ENCODE results near the gene PIK3CB. TPM values are rescaled to one million over a fixed set of nuclear protein-coding genes. Genes with fewer than 3 reads are reported as not detected.

PIK3CB gene
- total and polyA plus RNA-seq, 10 of the 15 experiments (the other 5 are each of a cell fraction or from before 2014, with no cell fraction given), result 5.0 to 18.4 (median 10.4) TPM

DNA sequence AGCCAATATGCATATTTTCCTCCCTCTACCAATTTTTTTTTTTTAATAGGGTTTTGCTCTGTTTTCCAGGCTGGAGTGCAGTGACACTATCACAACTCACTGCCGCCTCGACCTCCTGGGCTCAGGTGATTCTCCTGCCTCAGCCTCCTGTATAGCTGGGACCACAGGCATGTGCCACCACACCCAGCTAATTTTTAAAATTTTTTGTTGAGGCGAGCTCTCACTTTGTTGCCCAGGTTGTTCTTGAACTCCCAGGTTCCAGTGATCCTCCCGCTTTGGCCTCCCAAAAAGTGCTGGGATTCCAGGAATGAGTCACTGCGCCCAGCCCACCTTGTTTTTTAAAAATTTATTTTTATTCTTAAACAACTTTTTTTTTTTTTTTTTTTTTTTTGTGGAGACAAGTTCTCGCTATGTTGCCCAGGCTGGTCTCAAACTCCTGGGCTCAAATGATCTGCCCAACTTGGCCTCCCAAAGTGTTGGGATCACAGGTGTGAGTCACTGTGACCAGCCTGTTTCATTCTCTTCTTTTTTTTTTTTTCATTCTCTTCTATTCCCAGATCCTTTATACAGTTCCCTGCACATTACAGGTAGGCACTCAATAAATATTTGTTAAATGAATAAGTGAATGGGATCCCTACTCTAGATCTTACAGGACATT is 40.5 kb upstream of the PIK3CB start:
- Histone ChIP-seq H3K9ac (ENCODE audit: control insufficient read depth, insufficient read depth, low read length) (no peak overlapping the region), H3K79me2 (ENCODE audit: control insufficient read depth, insufficient read depth, low read length) (no peaks in the 10 kb centered on the region), H3K4me3 (no peak overlapping the region), H3K27ac (ENCODE audit: control insufficient read depth, insufficient read depth) (no peak overlapping the region), H3K4me1 (ENCODE audit: control insufficient read depth, insufficient read depth, low read length) (no peaks in the 10 kb centered on the region), H3K36me3 (ENCODE audit: control insufficient read depth in 2 of 2, insufficient read depth in 2 of 2, low read length in 1 of 2) (no peaks in the 10 kb centered on the region), H4K20me1 (ENCODE audit: control insufficient read depth, insufficient read depth) (no peaks in the 10 kb centered on the region), H3K9me3 (replicated peaks; ENCODE audit: control insufficient read depth, insufficient read depth, low read length) (peaks cover 4% of the 10 kb centered on the region; the same call in 1 of the 3 replicates), H3K4me2 (ENCODE audit: control insufficient read depth, insufficient read depth) (no peak overlapping the region), H2AFZ (ENCODE audit: control insufficient read depth, low read depth, low read length) (no peak overlapping the region), H3K27me3 (replicated peaks in 1 of 2; ENCODE audit: control insufficient read depth in 2 of 2, insufficient read depth in 2 of 2, low read length in 1 of 2) (no peaks in the 10 kb centered on the region)
- SMC1A ChIA-PET (ENCODE audit: uncharacterized antibody, unreplicated experiment), result interaction anchor here (0.6 kb wide), 1 partner anchor 9 kb away, joined by 3 read pairs; no protein-coding TSS in a partner anchor
- ATAC-seq (no peak), FAIRE-seq (no peak), DNase-seq (ENCODE audit: low read depth, low spot score) (no peak)
- CTCF ChIA-PET, result interaction anchor here (0.9 kb wide), 1 partner anchor 61 kb away, joined by 3 read pairs; no protein-coding TSS in a partner anchor
- WGBS (ENCODE audit: insufficient coverage, insufficient replicate concordance, low lambda C conversion rate, missing lambda C conversion rate), result 55% methylated on average over 5 of the region's 6 CpGs
- intact Hi-C loops (cut with micrococcal nuclease; ENCODE audit: unreplicated experiment) (no loop called here), in situ Hi-C loops (cut with MboI) (no loop called here)
- RAD21 ChIA-PET (ENCODE audit: unreplicated experiment), result interaction anchor here (0.7 kb wide), 1 partner anchor 62 kb away, joined by 5 read pairs; no protein-coding TSS in a partner anchor
- TF ChIP-seq CREM (IDR thresholded peaks at IDR 0.05; ENCODE audit: low read depth), result no peak
- no peak for TF ChIP-seq ZNF384 (IDR thresholded peaks at IDR 0.05; ENCODE audit: borderline replicate concordance, low read depth, low read length)
- TF ChIP-seq RAD21 (IDR thresholded peaks at IDR 0.05; ENCODE audit: insufficient read depth, low read depth, low read length), result no peak
- no peak for TF ChIP-seq FOXM1 (IDR thresholded peaks at IDR 0.05; ENCODE audit: low read depth, low read length)
- no peak for TF ChIP-seq POLR2AphosphoS5 (IDR thresholded peaks at IDR 0.05; ENCODE audit: low read length)
- TF ChIP-seq, protein P1, sequence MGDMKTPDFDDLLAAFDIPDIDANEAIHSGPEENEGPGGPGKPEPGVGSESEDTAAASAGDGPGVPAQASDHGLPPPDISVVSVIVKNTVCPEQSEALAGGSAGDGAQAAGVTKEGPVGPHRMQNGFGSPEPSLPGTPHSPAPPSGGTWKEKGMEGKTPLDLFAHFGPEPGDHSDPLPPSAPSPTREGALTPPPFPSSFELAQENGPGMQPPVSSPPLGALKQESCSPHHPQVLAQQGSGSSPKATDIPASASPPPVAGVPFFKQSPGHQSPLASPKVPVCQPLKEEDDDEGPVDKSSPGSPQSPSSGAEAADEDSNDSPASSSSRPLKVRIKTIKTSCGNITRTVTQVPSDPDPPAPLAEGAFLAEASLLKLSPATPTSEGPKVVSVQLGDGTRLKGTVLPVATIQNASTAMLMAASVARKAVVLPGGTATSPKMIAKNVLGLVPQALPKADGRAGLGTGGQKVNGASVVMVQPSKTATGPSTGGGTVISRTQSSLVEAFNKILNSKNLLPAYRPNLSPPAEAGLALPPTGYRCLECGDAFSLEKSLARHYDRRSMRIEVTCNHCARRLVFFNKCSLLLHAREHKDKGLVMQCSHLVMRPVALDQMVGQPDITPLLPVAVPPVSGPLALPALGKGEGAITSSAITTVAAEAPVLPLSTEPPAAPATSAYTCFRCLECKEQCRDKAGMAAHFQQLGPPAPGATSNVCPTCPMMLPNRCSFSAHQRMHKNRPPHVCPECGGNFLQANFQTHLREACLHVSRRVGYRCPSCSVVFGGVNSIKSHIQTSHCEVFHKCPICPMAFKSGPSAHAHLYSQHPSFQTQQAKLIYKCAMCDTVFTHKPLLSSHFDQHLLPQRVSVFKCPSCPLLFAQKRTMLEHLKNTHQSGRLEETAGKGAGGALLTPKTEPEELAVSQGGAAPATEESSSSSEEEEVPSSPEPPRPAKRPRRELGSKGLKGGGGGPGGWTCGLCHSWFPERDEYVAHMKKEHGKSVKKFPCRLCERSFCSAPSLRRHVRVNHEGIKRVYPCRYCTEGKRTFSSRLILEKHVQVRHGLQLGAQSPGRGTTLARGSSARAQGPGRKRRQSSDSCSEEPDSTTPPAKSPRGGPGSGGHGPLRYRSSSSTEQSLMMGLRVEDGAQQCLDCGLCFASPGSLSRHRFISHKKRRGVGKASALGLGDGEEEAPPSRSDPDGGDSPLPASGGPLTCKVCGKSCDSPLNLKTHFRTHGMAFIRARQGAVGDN (IDR thresholded peaks at IDR 0.05), result no peak
- TF ChIP-seq ETV6 (conservative IDR thresholded peaks at IDR 0.05 in 1 of 2, IDR thresholded peaks at IDR 0.05 in 1 of 2; ENCODE audit: borderline replicate concordance in 1 of 2, low read depth in 1 of 2), result no peak
- TF ChIP-seq ZNF217 (IDR thresholded peaks at IDR 0.05), result no peak
- no TSS peak for BruUV-seq (replicated peaks)
- POLR2A ChIA-PET, result no interaction called here
